HG02885 (cell line): ENCODE data around the gene ORC3.
A peak's percentile ranks its signal among the peaks of the same experiment; 100 is the strongest.

ENCODE experiments used
- ATAC-seq: cut with Tn5 transposase; IDR thresholded peaks from one replicate; pipeline ENCODE4 v1.9.1; 2021; ENCODE audit warnings: mild to moderate bottlenecking; ENCODE audit not compliant: unreplicated experiment, poor library complexity

Gene ORC3

DNA sequence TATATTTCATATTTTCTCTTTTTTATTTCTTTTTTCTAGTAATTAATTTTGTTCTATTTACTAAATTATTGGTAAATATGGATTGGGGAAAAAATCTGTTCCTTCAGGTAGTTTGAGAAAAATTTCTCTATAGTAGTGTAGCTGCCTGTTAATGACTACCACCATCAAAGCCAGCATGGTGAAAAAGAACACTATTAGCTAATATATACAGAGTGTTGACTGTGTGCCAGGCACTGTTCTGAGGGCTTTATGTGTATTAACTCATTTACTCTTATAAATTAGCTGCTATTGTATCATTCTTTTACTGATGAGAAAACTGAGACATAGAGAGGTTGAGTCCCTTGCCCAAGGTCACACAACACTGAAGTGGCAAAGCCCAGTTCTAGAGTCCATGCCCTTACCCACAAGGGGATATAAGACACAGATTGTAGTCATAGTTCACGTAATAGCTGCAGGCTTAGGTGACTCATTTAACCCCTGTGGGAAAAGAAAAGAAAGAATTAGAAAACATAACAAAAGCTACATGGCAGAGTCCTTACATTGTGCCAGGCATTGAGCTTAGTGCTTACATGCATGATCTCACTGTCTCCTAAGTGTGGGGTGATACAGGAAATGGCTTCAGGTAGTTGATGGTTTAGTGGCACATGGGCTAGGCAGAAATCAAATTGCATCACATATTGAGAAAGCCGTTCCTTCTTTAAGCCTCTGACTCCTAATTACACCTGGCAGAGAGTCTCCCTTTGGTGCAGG is 124.3 kb downstream of the ORC3 start:
- peak; percentile 44 for ATAC-seq
